Measurements from ENCODE around the gene SLC35F1. TPM values are rescaled to one million over a fixed set of nuclear protein-coding genes. Genes with fewer than 3 reads are reported as not detected.

SLC35F1 gene
- total RNA-seq, 1 experiment from 2014 or later = 4.3 TPM

- H3K4ac ChIP-seq (ENCODE audit: low read depth, low read length) = no peak overlapping the region
- H3K27ac Mint-ChIP-seq = no peak overlapping the region
- H2BK12ac ChIP-seq (ENCODE audit: insufficient read length, low read depth, low read length) = no peak overlapping the region
- no peak overlapping the region for H4K91ac ChIP-seq (ENCODE audit: insufficient read length, low read depth, low read length)
- H3T11ph ChIP-seq (ENCODE audit: low read length) = no peak overlapping the region
- no peak overlapping the region for H2BK5ac ChIP-seq (ENCODE audit: insufficient read length, low read length)
- H2BK15ac ChIP-seq (ENCODE audit: low read depth, low read length) = no peak overlapping the region
- no peak overlapping the region for H2AK5ac ChIP-seq (ENCODE audit: insufficient read length, low read length)
- 100% methylated on average over 1 of the region's 5 CpGs for WGBS (ENCODE audit: extremely low coverage, insufficient read length, low lambda C conversion rate)
- H3K4me2 ChIP-seq (ENCODE audit: insufficient read depth, insufficient read length, low read length) = no peak overlapping the region
- peaks cover 9% of the 10 kb centered on the region; the same call in 1 of the 2 replicates for H3K27me3 ChIP-seq (ENCODE audit: insufficient read depth, low read length)
- H3K36me3 Mint-ChIP-seq (ENCODE audit: insufficient read depth in 1 of 3, low read depth in 3 of 3) = no peaks in the 10 kb centered on the region
- H3K79me1 ChIP-seq (ENCODE audit: insufficient read depth, low read depth, low read length, poor library complexity, severe bottlenecking) = no peaks in the 10 kb centered on the region
- H3K79me2 ChIP-seq (ENCODE audit: insufficient read depth, low read length) = no peaks in the 10 kb centered on the region
- no peaks in the 10 kb centered on the region for H4K20me1 ChIP-seq (ENCODE audit: control insufficient read depth, insufficient read depth, insufficient read length)
- H4K8ac ChIP-seq (replicated peaks; ENCODE audit: insufficient read length, low read depth, low read length) = no peak overlapping the region
- no peak overlapping the region for H2BK120ac ChIP-seq (ENCODE audit: low read depth, low read length, poor library complexity, severe bottlenecking)
- H4K5ac ChIP-seq (ENCODE audit: insufficient read length, low read depth, low read length) = no peak overlapping the region
- H3K9ac ChIP-seq (ENCODE audit: extremely low read depth, insufficient read length, low read length) = no peak overlapping the region
- H2BK20ac ChIP-seq (ENCODE audit: low read depth, low read length, poor library complexity, severe bottlenecking) = no peak overlapping the region
- H3K9me3 Mint-ChIP-seq = no peaks in the 10 kb centered on the region
- no peak for DNase-seq
- H3K14ac ChIP-seq (ENCODE audit: insufficient read depth, low read length) = no peak overlapping the region
- no peaks in the 10 kb centered on the region for H3K9me3 ChIP-seq (ENCODE audit: control insufficient read depth, low read depth, low read length)
- H2AFZ ChIP-seq (ENCODE audit: low read length) = no peak overlapping the region
- H3K56ac ChIP-seq (ENCODE audit: insufficient read length, low read depth, low read length) = no peak overlapping the region
- peaks cover 9% of the 10 kb centered on the region in 2 experiments; a peak in 3 of 4 replicates for H3K4me1 Mint-ChIP-seq
- peak; percentile 41; the same call in 2 of the 3 replicates for TF ChIP-seq CTCF (conservative IDR thresholded peaks at IDR 0.05)
- no peaks in the 10 kb centered on the region for H3K4me1 ChIP-seq (ENCODE audit: insufficient read depth, low read length)
- H3K4me3 Mint-ChIP-seq = no peak overlapping the region
- no peak overlapping the region for H3K27ac ChIP-seq (ENCODE audit: insufficient read length, low read depth, low read length)
- peaks cover 6% of the 10 kb centered on the region for H3K27me3 Mint-ChIP-seq (ENCODE audit: low read depth)
- no peak overlapping the region for H3K23ac ChIP-seq (ENCODE audit: insufficient read length, low read depth, low read length)
- H3K18ac ChIP-seq (ENCODE audit: insufficient read length, low read depth, low read length) = no peak overlapping the region
- peaks cover 6% of the 10 kb centered on the region for H3K23me2 ChIP-seq (ENCODE audit: insufficient read length, low read depth, low read length, poor library complexity, severe bottlenecking)
Measured at GRCh38 chr6:117918454-117918853, 11.4 kb downstream of the SLC35F1 start.
